ENCODE data around the gene SLMAP. TPM values are rescaled to one million over a fixed set of nuclear protein-coding genes. Genes with fewer than 3 reads are reported as not detected.

The SLMAP gene
- total and polyA plus RNA-seq, 10 donors = 7.8 to 77.3 (median 62.9) TPM

- Histone ChIP-seq H3K36me3 (no peaks in the 10 kb centered on the region), H3K27ac (no peak overlapping the region), H3K4me3 (no peak overlapping the region), H3K9me3 (peaks cover 0 to 9% (median 0%) of the 10 kb centered on the region in 8 donors), H3K27me3 (replicated peaks in 1 of 7) (no peaks in the 10 kb centered on the region), H3K4me1 (peaks cover 0 to 21% (median 6%) of the 10 kb centered on the region in 6 donors)
- no peak for DNase-seq
- TF ChIP-seq POLR2A (IDR thresholded peaks at IDR 0.05) (no peak), POLR2AphosphoS5 (IDR thresholded peaks at IDR 0.05) (no peak), CTCF (IDR thresholded peaks at IDR 0.05 in 8 of 11, conservative IDR thresholded peaks at IDR 0.05 in 3 of 11) (no peak)
- intact Hi-C loops (cut with DNase I; ENCODE audit: low total_unique reads) = no loop called here
These were observed 186.3 kb downstream of the SLMAP start for GRCh38 chr3:57942388-57942787.

- DNase-seq = no peak
- H3K27ac ChIP-seq = peak overlapping the region in 1 of 8 donors; percentile 61
- no peaks in the 10 kb centered on the region for H3K36me3 ChIP-seq
- no peaks in the 10 kb centered on the region for H3K27me3 ChIP-seq (replicated peaks in 1 of 7)
- H3K4me1 ChIP-seq = peaks cover 0 to 21% (median 6%) of the 10 kb centered on the region in 6 donors
- 72 to 80% (median 75%) methylated on average over 4 of the region's 4 CpGs for WGBS, 5 donors
- TF ChIP-seq POLR2A (IDR thresholded peaks at IDR 0.05) = no peak
- no peak for TF ChIP-seq CTCF (IDR thresholded peaks at IDR 0.05 in 8 of 11, conservative IDR thresholded peaks at IDR 0.05 in 3 of 11)
- TF ChIP-seq POLR2AphosphoS5 (IDR thresholded peaks at IDR 0.05) = no peak
- H3K9me3 ChIP-seq = peaks cover 0 to 9% (median 0%) of the 10 kb centered on the region in 8 donors
- H3K4me3 ChIP-seq = no peak overlapping the region
- intact Hi-C loops (cut with DNase I; ENCODE audit: low total_unique reads) = no loop called here
These were observed 186.8 kb downstream of the SLMAP start for GRCh38 chr3:57942872-57943283.

GRCh38 chr3:57943525-57944495 is 187.7 kb downstream of the SLMAP start:
- intact Hi-C loops (cut with DNase I; ENCODE audit: low total_unique reads) = no loop called here
- DNase-seq = no peak
- no peak overlapping the region for H3K4me3 ChIP-seq
- WGBS, 5 donors = 80 to 87% (median 86%) methylated on average over 8 of the region's 8 CpGs
- H3K27ac ChIP-seq = peak overlapping the region in 7 of 8 donors; percentile 36 to 61 (median 49)
- no peaks in the 10 kb centered on the region for H3K27me3 ChIP-seq (replicated peaks in 1 of 7)
- peaks cover 0 to 9% (median 0%) of the 10 kb centered on the region in 8 donors for H3K9me3 ChIP-seq
- TF ChIP-seq POLR2A (IDR thresholded peaks at IDR 0.05) (no peak), POLR2AphosphoS5 (IDR thresholded peaks at IDR 0.05) (no peak), CTCF (IDR thresholded peaks at IDR 0.05 in 8 of 11, conservative IDR thresholded peaks at IDR 0.05 in 3 of 11) (no peak)
- no peaks in the 10 kb centered on the region for H3K36me3 ChIP-seq
- peaks cover 0 to 21% (median 6%) of the 10 kb centered on the region in 6 donors for H3K4me1 ChIP-seq

GRCh38 chr3:57946970-57947381 is 190.9 kb downstream of the SLMAP start:
- peak; percentile 19 for DNase-seq
- H3K27me3 ChIP-seq (replicated peaks in 1 of 7) = no peaks in the 10 kb centered on the region
- 75 to 92% (median 84%) methylated on average over 5 of the region's 5 CpGs for WGBS, 5 donors
- no peaks in the 10 kb centered on the region for H3K36me3 ChIP-seq
- H3K27ac ChIP-seq = no peak overlapping the region
- no peak overlapping the region for H3K4me3 ChIP-seq
- H3K4me1 ChIP-seq = peaks cover 19 to 47% (median 29%) of the 10 kb centered on the region in 6 donors
- no peak for TF ChIP-seq CTCF (IDR thresholded peaks at IDR 0.05 in 8 of 11, conservative IDR thresholded peaks at IDR 0.05 in 3 of 11)
- intact Hi-C loops (cut with DNase I; ENCODE audit: low total_unique reads) = no loop called here
- H3K9me3 ChIP-seq = no peaks in the 10 kb centered on the region
